Mesodermal cell (in vitro differentiated cells): ENCODE results near the gene RBP7.
"Not testable (repeated sequence)": the region's sequence is repeated elsewhere in the genome, so short reads cannot be mapped to it uniquely, and the experiment has no call there.

ENCODE experiments used
- H3K27ac ChIP-seq: 2 replicates; pipeline ENCODE4 v1.7.0; 2013; ENCODE audit warnings: mild to moderate bottlenecking, low read depth, low read length, moderate library complexity; ENCODE audit not compliant: severe bottlenecking
- H3K36me3 ChIP-seq: 2 replicates; pipeline ENCODE4 v1.7.1; 2013; ENCODE audit warnings: mild to moderate bottlenecking, low read length, moderate library complexity; ENCODE audit not compliant: control insufficient read depth, insufficient read depth
- H3K4me1 ChIP-seq: one replicate; pipeline ENCODE4 v1.7.1; 2013; ENCODE audit warnings: mild to moderate bottlenecking, low read length; ENCODE audit not compliant: insufficient read depth, control insufficient read depth, poor library complexity, severe bottlenecking
- H3K4me3 ChIP-seq: 2 replicates; pipeline ENCODE4 v1.7.0; 2013; ENCODE audit warnings: low read length, control low read depth, mild to moderate bottlenecking; ENCODE audit not compliant: insufficient read depth, poor library complexity, severe bottlenecking; ENCODE audit errors: extremely low read depth
- H3K9me3 ChIP-seq: 2 replicates; pipeline ENCODE4 v1.7.1; 2013; ENCODE audit warnings: mild to moderate bottlenecking, low read length, moderate library complexity; ENCODE audit not compliant: control insufficient read depth
- whole genome bisulfite sequencing, 2 experiments: methylation state at CpG; one replicate each; pipeline ENCODE4 v1.1.5; 2013; ENCODE audit warnings: missing lambda C conversion rate in 2 of 2; ENCODE audit not compliant: insufficient coverage in 2 of 2; 5-methylcytosine and 5-hydroxymethylcytosine counted together

RBP7 gene

DNA sequence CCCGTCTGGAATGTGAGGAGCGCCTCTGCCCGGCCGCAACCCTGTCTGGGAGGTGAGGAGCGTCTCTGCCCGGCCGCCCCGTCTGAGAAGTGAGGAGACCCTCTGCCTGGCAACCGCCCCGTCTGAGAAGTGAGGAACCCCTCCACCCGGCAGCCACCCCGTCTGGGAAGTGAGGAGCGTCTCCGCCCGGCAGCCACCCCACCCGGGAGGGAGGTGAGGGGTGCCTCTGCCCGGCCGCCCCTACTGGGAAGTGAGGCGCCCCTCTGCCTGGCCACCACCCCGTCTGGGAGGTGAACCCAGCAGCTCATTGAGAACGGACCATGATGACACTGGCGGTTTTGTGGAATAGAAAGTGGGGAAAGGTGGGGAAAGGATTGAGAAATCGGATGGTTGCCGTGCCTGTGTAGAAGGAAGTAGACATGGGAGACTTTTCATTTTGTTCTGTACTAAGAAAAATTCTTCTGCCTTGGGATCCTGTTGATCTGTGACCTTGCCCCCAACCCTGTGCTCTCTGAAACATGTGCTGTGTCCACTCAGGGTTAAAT is 32.0 kb downstream of the RBP7 start:
- H3K27ac ChIP-seq, H3K9me3 ChIP-seq, H3K4me1 ChIP-seq, H3K4me3 ChIP-seq, H3K36me3 ChIP-seq: not testable (repeated sequence)
- 95 to 96% methylated on average over 11 to 19 of the region's 24 CpGs for WGBS, 2 experiments

DNA sequence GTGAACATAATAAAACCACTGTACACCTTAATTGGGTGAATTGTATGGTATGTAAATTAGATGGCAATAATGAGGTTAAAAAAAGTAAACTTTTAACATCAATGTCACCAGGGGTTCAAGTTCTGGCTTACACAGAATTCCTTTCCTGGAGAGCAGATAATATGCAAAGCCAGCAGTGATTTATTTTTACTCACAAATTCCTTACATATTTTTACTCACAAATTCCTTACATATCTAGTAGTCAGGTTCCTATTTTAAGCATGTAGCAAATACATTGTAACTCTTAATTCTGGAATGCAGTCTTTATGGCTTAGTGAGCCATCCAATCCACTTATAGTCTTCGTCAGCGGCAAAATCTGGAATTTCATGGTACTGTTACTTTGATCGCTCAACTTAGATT is 34.4 kb downstream of the RBP7 start:
- H3K9me3 ChIP-seq: no peaks in the 10 kb centered on the region
- H3K36me3 ChIP-seq: peaks cover 1% of the 10 kb centered on the region
- H3K4me3 ChIP-seq: no peak overlapping the region
- peaks cover 10% of the 10 kb centered on the region for H3K4me1 ChIP-seq
- H3K27ac ChIP-seq: no peak overlapping the region
- no CpG with 5 or more reads among the region's 3 CpGs for WGBS, 2 experiments

DNA sequence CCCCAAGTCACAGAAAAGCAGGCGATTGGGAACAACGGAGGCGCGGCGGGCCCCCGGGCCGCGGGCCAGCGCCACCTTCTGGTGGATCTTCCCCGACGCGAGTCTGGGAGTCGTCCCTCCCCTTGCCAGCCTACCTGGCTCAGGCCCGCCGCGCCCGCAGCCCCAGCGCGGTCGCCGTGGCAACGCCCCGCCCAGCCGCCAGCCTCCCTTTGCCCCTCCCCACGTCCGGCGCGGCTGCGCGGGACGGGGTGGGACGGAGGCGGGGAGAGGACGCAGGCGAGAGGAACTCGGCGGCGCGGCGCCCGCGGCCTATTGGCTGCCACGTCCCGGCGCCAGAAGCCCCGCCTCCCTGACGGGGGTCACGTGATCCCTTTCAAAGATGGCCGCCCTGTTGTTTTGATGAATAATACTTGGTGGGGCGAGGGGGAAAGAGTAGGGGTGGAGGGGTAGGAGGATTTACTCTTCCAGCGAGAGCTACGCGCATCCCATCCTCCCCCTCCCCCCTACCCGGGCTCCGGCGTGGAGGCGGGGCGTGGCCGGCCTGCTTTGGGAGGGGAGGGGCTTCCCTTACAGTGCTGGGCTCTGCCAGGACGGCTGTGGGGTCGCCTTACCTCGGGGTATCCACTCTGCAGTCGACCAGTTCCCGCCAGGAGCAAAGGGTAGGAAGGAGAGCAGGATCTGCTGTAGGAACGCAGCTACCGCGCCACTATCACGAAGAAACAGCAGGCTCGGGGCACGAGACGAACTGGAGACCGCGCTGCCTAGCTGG is 35.7 kb downstream of the RBP7 start, which contains the start of gene UBE4B:
UBE4B (plus strand) TSS at position 369 of the 769 bp plus-strand sequence. CDS start 713 bp downstream, outside the sequence.
- H3K4me1 ChIP-seq: peaks cover 10% of the 10 kb centered on the region
- peak within 1 kb of the TSS; percentile 86 for H3K4me3 ChIP-seq
- peaks cover 15% of the 10 kb centered on the region for H3K36me3 ChIP-seq
- peak within 1 kb of the TSS; percentile 96 for H3K27ac ChIP-seq
- H3K9me3 ChIP-seq: no peaks in the 10 kb centered on the region
- WGBS, 2 experiments: 0 to 1% methylated on average over 55 to 58 of the region's 73 CpGs

DNA sequence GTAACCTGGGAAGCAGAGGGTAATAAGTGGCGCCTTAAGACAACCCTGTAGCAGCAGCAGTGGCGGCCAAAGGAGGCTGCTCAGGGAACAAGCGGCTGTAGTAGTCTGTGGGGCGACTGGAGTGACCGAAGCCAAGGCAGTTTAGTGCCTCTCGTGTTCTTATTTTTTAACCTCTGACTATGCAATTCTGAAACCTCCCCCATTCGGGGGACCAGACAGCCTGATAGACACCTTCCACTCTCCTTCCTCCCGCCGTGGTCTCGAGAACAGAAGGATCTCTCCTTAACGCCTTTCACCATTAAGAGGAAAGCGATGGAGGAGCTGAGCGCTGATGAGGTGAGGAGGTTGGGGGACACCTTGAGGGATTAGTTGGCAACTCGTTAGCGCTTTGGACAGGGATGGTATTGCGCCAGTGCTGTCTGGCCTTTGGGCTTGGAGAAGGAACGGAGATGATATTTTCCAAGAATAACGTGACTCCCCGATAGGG is 36.4 kb downstream of the RBP7 start:
- Histone ChIP-seq H3K36me3 (peaks cover 21% of the 10 kb centered on the region), H3K4me1 (peaks cover 10% of the 10 kb centered on the region), H3K27ac (peak overlapping the region; percentile 96), H3K9me3 (no peaks in the 10 kb centered on the region), H3K4me3 (peak overlapping the region; percentile 86)
- WGBS, 2 experiments: 1% methylated on average over 9 to 15 of the region's 19 CpGs

DNA sequence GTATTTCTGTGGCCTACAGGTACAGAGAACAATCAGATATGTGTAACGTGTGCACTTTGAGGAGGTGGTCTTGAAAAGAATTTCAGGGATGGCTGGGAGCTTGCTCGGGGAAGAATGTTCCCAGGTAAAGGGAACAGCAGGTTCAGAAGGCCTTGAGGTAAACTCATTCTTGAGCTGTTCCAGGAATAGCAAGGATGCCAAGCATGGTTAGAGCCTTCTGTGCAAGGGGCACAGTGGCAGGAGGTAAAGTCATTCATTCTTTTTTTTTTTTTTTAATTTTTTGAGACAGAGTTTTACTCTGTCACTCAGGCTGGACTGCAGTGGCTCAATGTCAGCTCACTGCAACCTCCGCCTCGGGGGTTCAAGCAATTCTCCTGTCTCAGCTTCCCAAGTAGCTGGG is 45.7 kb downstream of the RBP7 start:
- no peak overlapping the region for H3K4me3 ChIP-seq
- H3K9me3 ChIP-seq: no peaks in the 10 kb centered on the region
- peaks cover 33% of the 10 kb centered on the region for H3K36me3 ChIP-seq
- 97 to 100% methylated on average over 4 of the region's 4 CpGs for WGBS, 2 experiments
- no peak overlapping the region for H3K27ac ChIP-seq
- H3K4me1 ChIP-seq: peaks cover 8% of the 10 kb centered on the region

DNA sequence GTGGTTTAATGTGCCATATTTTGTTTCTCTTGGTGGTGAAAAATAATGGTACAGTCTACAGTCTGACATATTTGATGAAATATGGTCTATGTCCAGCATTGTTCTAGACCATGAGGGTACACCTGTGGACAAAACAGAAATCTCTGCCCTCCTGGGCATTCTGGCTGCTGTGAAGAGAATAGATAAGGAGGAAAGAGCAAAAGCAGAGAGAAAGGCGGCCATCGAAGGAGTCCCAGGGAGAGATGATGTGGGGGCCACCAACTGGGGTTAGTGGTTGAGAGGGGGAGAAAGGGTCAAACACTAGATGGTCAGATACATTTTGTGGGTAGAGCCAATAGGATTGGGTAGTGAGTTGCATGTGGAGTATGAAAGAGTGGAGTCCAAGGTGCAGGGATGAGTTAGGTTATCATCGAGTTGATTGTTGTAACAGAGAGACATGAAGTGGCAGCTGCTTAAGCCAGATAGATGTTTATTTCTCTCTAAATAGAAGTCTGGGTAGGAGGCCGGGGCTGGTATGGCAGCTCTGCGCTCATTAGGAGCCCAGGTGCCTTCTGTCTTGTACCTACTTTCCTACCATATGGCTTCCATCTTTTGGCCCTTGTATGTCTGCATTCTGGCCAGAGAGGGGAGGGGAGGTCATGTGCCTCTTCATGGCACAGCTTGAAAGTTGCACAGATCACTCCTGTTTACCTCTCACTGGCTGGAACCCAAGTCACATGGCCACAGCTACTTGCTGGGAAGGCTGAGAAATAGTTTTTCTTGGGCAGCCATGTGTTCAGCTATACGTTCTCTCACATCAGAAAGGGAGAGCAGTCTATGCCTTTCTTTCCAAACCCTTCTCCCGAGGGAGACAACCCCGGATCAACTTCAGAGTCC is 48.7 kb downstream of the RBP7 start:
- peaks cover 8% of the 10 kb centered on the region for H3K4me1 ChIP-seq
- peak overlapping the region; percentile 8 for H3K27ac ChIP-seq
- 94 to 100% methylated on average over 4 to 6 of the region's 8 CpGs for WGBS, 2 experiments
- H3K36me3 ChIP-seq: peaks cover 38% of the 10 kb centered on the region
- no peak overlapping the region for H3K4me3 ChIP-seq
- no peaks in the 10 kb centered on the region for H3K9me3 ChIP-seq

DNA sequence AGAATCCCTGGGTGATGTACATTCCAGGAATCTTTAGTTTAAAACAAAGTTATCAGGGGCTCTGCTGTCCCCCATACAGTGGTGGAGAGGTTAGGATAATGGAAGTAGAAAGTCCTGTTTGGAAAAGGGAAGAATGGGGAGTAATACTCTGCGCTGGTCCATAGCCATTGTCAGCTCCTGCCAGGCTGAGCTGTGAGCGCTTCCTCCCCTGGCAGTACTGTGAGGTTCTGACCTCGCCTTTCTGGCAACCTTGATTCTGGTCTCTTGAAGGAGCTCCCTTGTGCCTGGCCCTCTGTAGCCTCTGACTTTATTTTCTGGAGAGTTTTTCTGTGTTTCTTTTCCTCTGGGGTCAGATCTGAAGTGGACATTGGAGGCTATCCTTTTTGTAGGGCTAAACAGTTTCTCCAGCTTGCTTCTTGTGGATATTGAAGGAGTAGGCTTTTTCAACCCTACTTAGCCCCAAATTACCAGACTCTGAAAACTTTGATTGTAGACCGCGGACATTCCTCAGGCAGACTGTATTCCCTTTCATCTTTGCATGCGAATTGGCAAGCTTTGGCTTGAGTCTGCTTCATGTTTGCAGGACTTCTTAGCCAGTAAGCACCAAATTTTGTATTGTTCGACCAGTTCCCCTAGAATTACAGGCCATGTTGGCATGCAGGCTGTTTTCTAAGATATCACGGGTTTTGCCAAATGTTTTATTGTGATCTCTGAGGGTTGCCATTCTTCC is 49.5 kb downstream of the RBP7 start:
- Histone ChIP-seq H3K4me3 (no peak overlapping the region), H3K27ac (peak overlapping the region; percentile 8), H3K9me3 (no peaks in the 10 kb centered on the region), H3K4me1 (peaks cover 8% of the 10 kb centered on the region), H3K36me3 (peaks cover 37% of the 10 kb centered on the region)
- 86 to 94% methylated on average over 7 of the region's 8 CpGs for WGBS, 2 experiments

DNA sequence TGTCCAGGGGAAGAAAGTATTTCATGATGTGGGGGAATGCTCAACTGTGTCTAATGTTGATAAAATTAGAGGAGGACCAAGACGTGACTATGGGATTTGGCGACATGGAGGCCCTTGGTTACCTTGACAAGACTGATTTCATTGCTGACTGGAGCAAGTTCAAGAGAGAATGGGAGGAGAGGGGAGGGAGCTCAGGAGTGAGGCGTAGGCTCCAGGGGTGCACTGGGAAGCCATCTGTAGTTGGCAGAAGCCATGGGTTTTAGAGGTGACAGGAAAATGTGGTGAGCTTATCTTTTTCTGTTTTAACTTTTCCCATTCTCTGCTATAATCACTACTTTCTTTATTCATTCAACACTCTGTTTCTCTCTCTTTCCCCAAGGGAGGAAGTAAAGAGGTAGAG is 51.6 kb downstream of the RBP7 start:
- Histone ChIP-seq H3K4me3 (no peak overlapping the region), H3K4me1 (peaks cover 8% of the 10 kb centered on the region)
- 96 to 100% methylated on average over 2 to 3 of the region's 3 CpGs for WGBS, 2 experiments

DNA sequence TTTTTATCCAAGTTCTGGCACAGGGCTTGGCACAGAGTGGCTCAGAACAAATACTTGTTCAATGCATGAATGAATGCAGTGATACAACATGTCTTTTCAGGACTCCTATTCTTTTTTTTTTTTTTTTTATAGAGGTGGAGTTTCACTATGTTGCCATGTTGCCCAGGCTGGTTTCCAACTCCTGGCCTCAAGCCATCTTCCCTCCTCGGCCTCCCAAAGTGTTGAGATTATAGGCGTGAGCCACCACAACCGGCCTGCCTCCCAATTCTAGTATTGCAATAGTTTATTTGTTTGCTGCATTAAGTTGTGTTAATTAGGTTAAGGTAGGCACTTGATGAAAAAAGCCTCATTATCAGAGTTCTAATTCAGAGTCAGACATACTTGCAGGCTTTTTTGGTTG is 53.6 kb downstream of the RBP7 start:
- Histone ChIP-seq H3K27ac (no peak overlapping the region), H3K36me3 (peaks cover 28% of the 10 kb centered on the region), H3K4me1 (peaks cover 8% of the 10 kb centered on the region), H3K9me3 (no peaks in the 10 kb centered on the region), H3K4me3 (no peak overlapping the region)
- 100% methylated on average over 1 of the region's 3 CpGs for WGBS, 2 experiments

More for the DNA sequence above, 51.6 kb downstream of the RBP7 start:
- Histone ChIP-seq H3K36me3 (peaks cover 35% of the 10 kb centered on the region), H3K9me3 (no peaks in the 10 kb centered on the region), H3K27ac (no peak overlapping the region)

DNA sequence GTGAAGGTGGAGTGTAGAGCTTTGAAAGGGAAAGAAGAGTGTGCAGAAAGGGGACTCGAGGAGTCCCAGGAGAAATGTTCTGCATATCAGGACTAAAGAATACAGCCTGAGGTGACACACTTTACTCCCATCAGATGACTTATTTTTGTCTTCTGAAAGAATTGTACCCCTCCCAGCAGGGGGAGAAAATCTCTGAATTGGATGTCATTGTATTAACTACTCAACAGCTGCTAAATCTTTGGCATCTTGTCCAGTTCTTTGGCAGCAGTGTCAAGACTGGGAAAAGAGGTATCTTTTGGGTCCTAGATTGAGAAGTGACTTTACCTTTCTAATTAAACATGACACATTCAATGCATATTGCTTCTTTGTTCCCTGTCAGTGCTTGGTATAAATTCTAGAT is 54.6 kb downstream of the RBP7 start:
- no peaks in the 10 kb centered on the region for H3K9me3 ChIP-seq
- WGBS, 2 experiments: no CpG with 5 or more reads among the region's 1 CpG

More for the DNA sequence above, 54.6 kb downstream of the RBP7 start:
- Histone ChIP-seq H3K36me3 (peaks cover 27% of the 10 kb centered on the region), H3K4me1 (peaks cover 9% of the 10 kb centered on the region), H3K4me3 (no peak overlapping the region), H3K27ac (no peak overlapping the region)
